H1 (cell line): Measurements from ENCODE around the gene C17orf50. TPM values are rescaled to one million over a fixed set of nuclear protein-coding genes. Genes with fewer than 3 reads are reported as not detected.

Source experiments
- CTCF ChIP-seq, 3 experiments: IDR thresholded peaks; 1 replicate in 2 of 3; 2 replicates in 1 of 3; pipeline versions ENCODE4 v1.5.1 to v1.6.1; 2011; ENCODE audit warnings: low read length in 3 of 3, mild to moderate bottlenecking in 3 of 3, inconsistent platforms in 2 of 3, low read depth in 1 of 3, moderate library complexity in 1 of 3; ENCODE audit not compliant: insufficient read depth in 1 of 3; ENCODE audit errors: control extremely low read depth in 1 of 3
- GTF2F1 ChIP-seq: IDR thresholded peaks from 2 replicates; pipeline ENCODE4 v1.6.1; 2012; ENCODE audit warnings: low read depth, low read length, improper control_type of control experiment, borderline replicate concordance
- HDAC6 ChIP-seq: IDR thresholded peaks from one replicate; pipeline ENCODE4 v1.7.1; 2012; ENCODE audit warnings: low read depth, mild to moderate bottlenecking, inconsistent platforms, low read length, moderate library complexity
- RNF2 ChIP-seq: fragments of 200-900, 300-1000 bp; sonication (generic); IDR thresholded peaks from 2 replicates; pipeline ENCODE4 v1.7.1; 2016; ENCODE audit warnings: borderline replicate concordance, low read depth, mild to moderate bottlenecking, antibody characterized with exemption, low read length; ENCODE audit not compliant: poor library complexity, severe bottlenecking; ENCODE audit errors: missing control alignments
- polyA plus RNA-seq, 7 experiments: library from polyadenylated mRNA; depleted of rRNA in 3 of 7; stranded (reverse) in 5 of 7; unstranded in 2 of 7; fragments of >200 nt in 5 of 7; fragments of 200-250 nt in 2 of 7; gene quantifications; 1 replicate in 5 of 7; 2 replicates in 1 of 7; 4 replicates in 1 of 7; pipeline versions ENCODE4 v1.2.1 to v1.2.3, GENCODE V29; 2011 to 2013; ENCODE audit warnings: missing spikeins in 2 of 7, mixed read lengths in 2 of 7
- total RNA-seq: library from RNA; stranded (reverse); fragmentation: NEBNext Ultra II Directional; extraction: Animal tissue kit (Norgen Biotek cat#: 25700); gene quantifications from 2 replicates; pipeline ENCODE4 v1.2.1, GENCODE V29; 2021

C17orf50 gene
- total and polyA plus RNA-seq, 2 of the 8 experiments (the other 6 are each of a cell fraction or from before 2014, with no cell fraction given), result 0.12 TPM; not detected in 1

GRCh38 chr17:35766903-35767510 is 6.3 kb downstream of the C17orf50 start (continued):
- TF ChIP-seq CTCF (IDR thresholded peaks at IDR 0.05; ENCODE audit: control extremely low read depth in 1 of 3, insufficient read depth in 1 of 3, low read depth in 1 of 3, low read length in 3 of 3) (peak in 2 of 3 experiments; percentile 25 to 50; a peak in 3 of 4 replicates), RNF2 (no peak), GTF2F1 (no peak), HDAC6 (no peak)
